GM12872 (cell line): ENCODE measurements around the gene TRIO.

Experiments used
- TF ChIP-seq, protein P1 (sequence below): IDR thresholded peaks from 3 replicates; pipeline ENCODE4 v1.5.1; 2011; ENCODE audit warnings: low read depth, mild to moderate bottlenecking, low read length, moderate library complexity; ENCODE audit not compliant: insufficient read depth

TRIO gene

GRCh38 chr5:14355391-14355790 is 212.2 kb downstream of the TRIO start:
- TF ChIP-seq, protein P1, sequence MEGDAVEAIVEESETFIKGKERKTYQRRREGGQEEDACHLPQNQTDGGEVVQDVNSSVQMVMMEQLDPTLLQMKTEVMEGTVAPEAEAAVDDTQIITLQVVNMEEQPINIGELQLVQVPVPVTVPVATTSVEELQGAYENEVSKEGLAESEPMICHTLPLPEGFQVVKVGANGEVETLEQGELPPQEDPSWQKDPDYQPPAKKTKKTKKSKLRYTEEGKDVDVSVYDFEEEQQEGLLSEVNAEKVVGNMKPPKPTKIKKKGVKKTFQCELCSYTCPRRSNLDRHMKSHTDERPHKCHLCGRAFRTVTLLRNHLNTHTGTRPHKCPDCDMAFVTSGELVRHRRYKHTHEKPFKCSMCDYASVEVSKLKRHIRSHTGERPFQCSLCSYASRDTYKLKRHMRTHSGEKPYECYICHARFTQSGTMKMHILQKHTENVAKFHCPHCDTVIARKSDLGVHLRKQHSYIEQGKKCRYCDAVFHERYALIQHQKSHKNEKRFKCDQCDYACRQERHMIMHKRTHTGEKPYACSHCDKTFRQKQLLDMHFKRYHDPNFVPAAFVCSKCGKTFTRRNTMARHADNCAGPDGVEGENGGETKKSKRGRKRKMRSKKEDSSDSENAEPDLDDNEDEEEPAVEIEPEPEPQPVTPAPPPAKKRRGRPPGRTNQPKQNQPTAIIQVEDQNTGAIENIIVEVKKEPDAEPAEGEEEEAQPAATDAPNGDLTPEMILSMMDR, result no peak

GRCh38 chr5:14356305-14356704 is 213.2 kb downstream of the TRIO start:
- TF ChIP-seq, protein P1, result no peak

DNA sequence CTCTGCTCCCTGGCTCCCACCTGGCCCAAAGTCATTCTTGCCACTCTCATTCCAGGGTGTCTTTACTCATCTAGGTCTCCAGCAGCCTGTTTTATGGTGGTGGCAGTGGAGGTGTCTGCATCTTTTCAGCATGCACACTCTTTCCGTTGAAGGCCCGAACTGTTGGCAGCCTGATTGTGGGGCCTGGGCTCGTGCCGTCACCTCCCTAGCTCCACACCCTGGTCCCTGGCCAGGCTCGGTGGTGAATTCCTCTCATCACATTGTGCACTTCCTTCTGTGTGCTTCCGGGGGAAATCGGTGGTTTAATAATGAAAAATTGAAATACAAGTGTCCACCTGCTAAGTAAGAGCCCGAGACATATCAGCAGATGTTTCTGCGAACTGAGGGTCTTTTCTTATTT is 214.3 kb downstream of the TRIO start:
- TF ChIP-seq, protein P1, result no peak

DNA sequence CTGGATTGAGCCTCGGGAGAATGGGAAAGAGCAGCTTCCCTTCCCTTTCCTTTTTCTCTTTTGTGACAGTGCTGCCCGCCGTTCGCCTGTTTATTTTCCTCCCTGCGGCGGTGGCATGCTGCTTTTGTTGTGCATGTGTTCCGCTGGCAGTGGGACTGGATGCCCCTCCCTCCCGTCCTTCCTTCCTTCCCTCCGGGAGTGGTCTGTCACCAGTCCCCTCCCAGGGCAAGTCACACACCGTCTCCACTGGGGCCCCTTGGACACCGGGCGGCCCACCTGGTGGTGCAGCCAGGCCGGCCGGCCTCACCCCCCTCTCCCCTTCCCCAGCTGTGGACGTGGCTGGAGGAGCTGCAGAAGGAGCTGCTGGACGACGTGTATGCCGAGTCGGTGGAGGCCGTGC is 214.7 kb downstream of the TRIO start:
- TF ChIP-seq, protein P1, result no peak

- TF ChIP-seq, protein P1, result no peak
Observed at GRCh38 chr5:14358536-14358935, 215.4 kb downstream of the TRIO start.

DNA sequence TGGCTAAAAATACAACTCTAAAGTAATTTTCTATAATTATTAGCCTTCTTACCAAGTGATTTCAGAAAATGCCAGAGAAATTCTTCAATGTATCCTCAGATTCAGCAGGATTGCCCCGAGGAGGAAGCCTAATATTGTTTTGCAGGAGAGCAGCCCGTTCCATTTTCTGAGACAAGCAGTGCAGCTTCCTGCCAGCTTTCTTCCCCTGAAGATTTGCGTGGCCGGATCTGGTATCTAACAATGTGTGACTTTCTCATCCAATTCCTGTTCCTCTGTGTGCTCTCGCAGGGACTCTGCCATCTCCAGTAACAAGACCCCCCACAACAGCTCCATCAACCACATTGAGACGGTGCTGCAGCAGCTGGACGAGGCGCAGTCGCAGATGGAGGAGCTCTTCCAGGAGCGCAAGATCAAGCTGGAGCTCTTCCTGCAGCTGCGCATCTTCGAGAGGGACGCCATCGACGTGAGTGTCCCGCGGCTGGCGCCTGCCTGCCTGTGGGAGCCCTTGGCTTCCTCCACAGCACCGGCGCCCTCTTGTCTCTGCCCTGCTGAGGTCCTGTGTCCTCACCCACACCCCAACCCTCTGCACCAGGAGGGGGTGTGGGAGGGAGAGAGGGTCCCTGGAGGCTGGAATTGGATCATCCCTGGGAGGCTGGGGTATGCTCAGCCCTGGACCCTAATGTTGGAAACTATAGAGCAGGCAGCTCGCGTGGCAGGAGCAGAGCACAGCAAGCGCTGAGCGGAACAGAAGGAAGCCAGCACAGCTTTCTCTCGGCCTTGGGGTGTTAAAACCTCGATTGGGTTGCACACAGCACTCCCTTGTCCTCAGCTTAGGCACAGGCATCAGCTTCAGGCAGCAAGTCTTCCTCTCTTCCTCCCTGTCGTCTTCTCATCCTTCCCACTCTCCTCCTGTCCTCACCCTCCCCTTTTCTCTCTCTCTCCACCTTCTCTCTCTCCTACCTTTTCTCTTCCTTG is 216.2 kb downstream of the TRIO start:
- TF ChIP-seq, protein P1, result no peak

- TF ChIP-seq, protein P1, result no peak
Observed at GRCh38 chr5:14362491-14362890, 219.3 kb downstream of the TRIO start.
